Activated T-helper 1 cell treated with anti-CD3 and anti-CD28 coated beads, Interleukin-2, amount 50 U/mL, for 16 hours (primary cell): ENCODE results near the gene SLC13A1.
"Not testable (repeated sequence)": the region's sequence is repeated elsewhere in the genome, so short reads cannot be mapped to it uniquely, and the experiment has no call there.

Source experiments
- DNase-seq, 2 donors: peaks; one replicate each; pipeline ENCODE4 v3.0.0-alpha.2; 2020; ENCODE audit warnings: low read depth in 1 of 2, low spot score in 1 of 2

The SLC13A1 gene

DNA sequence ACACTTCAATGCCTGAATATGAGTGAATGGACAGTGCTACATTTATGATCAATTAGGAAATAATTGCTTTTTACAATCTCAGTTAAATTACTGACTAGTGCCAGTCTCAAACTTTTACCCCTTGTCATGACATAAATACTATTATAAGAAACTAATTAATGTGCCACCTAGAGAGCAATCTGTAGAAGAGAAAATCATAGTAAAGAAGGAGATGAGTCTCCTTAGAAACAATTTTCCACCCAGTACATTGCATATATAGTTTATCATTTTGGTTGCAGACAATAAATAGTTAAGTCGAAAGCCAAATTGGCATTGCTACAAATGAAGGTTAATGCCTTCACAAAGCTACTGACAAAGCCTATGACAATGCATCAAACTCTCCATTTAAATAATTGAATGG lies 68.6 kb downstream of the SLC13A1 start:
- DNase-seq, result no peak

DNA sequence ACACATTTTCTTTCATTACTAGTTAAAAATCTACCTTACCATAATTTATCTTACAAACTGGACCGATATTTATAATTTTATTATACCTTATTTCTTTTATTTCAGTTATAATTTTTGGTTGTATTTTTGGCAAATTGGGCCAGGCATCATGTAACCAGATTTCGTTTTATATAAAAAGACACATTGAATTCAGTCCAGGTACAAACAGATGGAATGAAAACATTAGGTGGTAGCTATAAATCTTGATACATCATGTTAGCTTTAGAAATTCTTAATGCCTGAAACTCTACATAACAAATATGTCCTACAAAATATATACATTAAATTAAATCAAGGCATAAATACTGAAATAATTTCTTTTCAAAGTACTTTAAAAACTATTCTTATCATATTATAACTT lies 73.1 kb downstream of the SLC13A1 start:
- DNase-seq, result no peak

DNA sequence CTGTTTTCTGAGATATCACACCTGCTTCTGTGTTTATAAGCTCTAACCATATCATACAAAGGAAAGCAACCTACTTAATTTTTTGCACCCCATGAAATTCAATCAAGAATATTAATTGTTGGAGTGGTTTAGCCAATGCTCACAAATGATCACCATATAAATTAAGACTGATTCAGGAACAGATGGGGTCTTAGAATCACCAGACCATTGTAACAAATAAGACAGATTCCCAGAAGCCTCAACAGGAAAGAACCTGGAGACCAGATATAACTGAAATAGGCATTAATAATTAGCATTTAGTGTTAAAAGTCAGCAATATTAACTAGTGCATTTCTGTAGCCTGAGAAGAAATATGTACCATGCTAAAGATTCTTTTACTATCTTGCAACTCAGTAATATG lies 73.6 kb downstream of the SLC13A1 start:
- DNase-seq, result no peak

DNA sequence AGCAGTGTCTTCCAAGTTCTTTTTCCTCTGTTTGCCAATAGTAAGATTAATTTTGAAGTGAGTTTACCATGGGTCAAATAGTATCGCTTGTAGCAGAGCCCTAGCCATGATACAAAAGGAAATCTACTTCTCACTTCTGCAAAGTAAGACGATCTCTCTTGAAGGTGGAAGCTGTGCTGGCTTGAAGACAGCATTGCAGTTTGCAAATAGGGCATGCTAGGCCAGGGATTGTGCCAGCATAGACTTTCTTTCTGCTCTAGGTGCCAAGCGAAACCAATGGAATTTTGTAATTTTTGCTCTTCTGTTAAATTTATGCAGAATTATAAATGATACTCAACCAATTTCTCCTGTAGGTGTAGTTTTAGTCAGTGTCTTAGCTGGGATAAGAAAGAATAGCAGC lies 74.5 kb downstream of the SLC13A1 start:
- DNase-seq, result no peak

DNA sequence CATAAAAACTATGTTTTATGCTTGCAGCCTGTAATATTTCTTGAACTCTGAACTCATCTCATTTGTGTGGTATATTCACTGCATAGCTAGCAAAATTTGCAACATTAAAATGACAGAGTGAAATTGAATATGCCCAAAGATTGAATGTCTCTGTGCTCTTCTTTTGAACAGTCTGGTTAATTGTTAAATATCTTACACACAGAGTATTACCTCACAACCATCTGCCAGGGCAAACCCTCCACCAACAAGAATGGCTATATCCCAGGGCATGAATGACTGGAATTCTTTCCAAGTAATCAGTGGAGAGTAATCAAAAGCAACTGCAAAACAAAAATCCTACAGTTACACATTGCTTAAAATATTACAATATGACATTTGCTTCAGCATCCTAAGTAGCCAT lies 76.9 kb downstream of the SLC13A1 start:
- no peak for DNase-seq

DNA sequence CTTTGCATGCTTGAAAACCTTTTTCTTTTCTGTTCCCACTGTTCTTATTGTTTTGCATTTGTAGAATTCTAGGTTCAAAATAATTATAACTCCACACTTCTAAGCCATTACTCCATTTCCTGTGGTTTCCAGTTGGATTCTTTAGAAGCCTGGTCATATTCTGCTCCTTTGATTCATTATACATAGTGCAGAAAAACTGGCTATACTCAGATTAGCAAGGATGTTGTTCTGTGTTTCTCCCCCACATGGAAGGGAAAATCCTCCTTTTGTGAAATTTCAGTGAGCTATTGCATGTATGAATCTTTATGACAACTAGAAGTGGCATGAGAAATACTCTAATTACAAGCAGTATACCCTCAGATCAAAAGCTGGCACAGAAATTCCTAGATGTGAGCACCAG lies 79.5 kb downstream of the SLC13A1 start:
- no peak for DNase-seq

DNA sequence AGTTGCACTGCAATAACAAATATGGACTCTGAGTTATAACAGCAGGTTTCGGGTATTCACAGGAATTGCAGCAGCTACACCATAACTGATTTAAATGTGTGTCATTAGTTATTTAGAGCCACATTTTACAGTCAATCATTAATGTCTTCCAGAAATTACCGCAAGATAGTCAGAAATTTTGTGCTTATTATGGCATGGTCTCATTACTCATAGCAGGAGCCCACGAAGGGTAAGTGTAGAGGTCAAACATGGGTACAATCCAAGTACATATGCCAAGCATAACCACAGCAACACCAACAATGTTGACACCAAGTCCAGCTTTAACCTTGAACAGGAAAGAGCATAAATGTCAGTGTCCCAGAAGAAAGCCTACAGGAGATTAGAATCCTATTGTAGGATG lies 84.4 kb downstream of the SLC13A1 start:
- no peak for DNase-seq

DNA sequence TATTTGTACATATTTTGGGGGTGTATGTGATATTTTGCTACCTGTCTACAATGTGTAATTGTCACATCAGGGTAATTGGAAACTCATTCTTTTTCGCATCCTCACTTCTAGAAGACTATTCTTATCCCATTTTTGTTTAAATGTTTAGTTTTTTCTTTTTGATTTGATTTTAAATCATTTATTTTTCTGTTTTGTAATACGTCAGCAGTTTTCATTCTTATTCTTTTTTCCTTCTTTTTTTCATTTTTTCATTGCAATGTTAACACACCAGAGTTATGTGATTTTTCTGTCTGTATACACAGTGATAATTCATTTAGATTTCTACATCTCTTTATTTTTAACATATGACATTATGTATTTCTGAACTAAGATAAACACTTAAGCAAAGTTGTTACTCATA lies 85.5 kb downstream of the SLC13A1 start:
- DNase-seq, result no peak

DNA sequence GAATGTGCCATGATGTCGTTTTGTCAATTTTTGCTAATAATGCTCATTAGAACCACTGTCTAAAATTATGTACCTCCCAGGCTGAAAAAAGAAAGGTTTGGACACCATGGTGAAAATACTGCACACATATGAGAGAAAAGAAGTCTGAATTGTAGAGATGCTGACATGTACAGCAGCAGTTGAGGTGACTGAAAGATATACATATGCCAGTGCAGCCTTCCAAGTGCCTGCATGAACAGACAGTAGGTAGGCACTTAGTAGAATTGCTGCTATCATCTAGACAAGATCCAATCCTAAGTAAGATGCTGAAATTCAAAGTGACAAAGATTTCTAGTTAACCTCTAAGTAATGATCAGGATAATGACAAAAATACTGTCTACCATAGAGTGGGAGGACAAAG lies 86.9 kb downstream of the SLC13A1 start:
- no peak for DNase-seq

DNA sequence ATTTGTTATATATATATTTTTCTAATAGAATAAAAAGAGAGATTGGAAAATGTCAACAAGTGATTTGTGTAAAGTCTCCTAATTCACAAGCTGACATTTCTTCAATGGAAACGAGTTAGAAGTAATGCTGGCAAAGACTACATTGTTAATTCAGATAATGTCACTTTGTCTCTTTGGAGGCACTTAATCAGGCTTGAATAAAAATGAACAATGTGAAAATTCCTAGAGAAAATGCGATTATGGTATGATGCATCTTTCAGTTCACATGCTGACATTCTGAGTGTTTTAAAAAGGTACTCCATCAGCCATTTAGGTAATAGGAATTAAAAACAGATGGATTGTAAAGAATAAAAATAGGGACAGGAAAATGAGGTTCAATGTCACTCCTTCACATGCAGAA lies 100.1 kb downstream of the SLC13A1 start:
- no peak for DNase-seq

DNA sequence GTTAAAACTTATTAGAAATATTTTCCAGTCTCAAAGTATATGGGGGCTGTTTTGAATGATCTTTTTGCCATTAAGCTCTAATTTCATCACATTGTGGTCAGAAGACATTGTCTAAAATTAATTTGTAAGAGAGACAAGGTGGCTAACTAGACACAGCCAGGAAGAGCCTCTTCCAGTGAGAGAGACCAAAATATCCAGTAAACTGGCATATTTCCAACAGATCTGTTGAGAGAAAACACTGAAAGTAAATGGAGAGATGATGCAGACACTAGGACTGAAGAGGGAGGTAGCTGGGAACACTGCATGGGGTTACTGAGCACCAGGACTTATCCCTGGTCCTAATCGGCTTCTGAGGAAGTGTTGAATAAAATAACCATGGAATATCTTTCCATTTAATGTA lies 102.8 kb downstream of the SLC13A1 start:
- DNase-seq, result no peak

DNA sequence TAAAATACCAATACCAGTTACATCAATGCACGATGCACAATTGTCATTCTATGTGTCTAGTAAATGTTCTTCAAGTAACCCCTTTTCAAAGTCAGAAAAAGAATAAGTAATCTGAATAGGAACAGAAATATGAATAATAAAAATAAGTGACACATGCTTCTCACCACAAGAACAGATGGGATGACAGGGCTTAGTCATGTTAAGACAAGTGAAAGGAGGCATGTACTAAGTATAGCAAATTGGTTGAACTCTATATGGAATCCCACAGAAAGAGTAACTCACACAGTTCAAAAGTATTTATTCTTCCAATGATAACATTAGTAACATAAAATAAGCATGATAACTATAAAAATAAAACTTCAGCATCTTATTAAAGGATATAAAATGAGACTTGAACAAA lies 103.3 kb downstream of the SLC13A1 start:
- no peak for DNase-seq

DNA sequence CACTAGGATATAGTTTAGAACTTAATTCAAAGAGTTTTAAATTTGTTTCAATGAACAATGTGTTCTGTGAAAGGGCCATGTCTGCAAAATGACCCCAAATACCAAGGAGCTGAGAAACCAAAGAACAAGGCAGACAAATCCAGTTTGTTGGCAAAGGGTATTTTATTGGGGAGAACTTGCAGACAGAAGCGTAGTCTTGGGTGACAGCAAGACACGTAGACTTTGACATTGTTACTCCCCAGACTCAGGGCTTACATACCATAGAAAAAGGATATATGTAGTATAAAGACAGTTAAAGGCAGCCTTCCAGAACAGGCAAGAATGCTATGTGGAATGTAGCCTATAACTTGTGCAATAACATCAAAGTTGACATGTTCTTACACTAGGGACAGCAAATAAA lies 109.3 kb downstream of the SLC13A1 start:
- no peak for DNase-seq

DNA sequence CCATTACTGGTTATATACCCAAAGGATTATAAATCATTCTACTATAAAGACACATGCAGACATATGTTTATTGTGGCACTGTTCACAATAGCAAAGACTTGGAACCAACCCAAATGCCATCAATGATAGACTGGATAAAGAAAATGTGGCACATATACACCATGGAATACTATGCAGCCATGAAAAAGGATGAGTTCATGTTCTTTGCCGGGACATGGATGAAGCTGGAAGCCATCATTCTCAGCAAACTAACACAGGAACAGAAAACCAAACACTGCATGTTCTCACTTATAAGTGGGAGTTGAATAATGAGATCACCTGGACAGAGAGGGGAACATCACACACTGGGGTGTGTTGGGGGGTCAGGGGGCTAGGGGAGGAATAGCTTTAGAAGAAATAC lies 112.9 kb downstream of the SLC13A1 start:
- DNase-seq, result not testable (repeated sequence)

DNA sequence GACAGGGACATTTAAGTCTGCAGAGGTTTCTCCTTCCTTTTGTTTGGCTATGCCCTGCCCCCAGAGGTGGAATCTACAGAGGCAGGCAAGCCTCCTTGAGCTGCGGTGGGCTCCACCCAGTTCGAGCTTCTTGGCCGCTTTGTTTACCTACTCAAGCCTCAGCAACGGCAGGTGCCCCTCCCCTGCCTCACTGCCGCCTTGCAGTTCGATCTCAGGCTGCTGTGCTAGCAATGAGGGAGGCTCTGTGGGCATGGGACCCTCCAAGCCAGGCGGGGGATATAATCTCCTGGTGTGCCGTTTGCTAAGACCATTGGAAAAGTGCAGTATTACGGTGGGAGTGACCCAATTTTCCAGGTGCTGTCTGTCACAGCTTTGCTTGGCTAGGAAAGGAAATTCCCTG lies 114.9 kb downstream of the SLC13A1 start:
- not testable (repeated sequence) for DNase-seq

DNA sequence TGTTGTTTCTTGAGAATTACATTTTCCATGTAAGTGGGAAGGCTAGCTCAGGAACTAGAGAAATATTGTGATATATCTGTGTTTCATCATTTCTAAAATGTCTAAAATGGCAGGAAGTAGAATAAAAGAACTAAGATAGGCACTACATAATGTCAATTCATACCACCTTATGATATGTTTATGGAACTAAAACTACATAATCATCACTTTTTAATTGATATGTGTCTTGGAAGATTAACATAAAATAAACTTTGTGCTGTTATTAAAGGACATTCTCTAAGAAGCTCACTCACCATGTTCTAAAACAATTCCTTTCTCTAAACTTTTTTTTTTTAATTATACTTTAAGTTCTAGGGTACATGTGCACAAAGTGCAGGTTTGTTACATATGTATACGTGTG lies 120.7 kb downstream of the SLC13A1 start:
- no peak for DNase-seq

DNA sequence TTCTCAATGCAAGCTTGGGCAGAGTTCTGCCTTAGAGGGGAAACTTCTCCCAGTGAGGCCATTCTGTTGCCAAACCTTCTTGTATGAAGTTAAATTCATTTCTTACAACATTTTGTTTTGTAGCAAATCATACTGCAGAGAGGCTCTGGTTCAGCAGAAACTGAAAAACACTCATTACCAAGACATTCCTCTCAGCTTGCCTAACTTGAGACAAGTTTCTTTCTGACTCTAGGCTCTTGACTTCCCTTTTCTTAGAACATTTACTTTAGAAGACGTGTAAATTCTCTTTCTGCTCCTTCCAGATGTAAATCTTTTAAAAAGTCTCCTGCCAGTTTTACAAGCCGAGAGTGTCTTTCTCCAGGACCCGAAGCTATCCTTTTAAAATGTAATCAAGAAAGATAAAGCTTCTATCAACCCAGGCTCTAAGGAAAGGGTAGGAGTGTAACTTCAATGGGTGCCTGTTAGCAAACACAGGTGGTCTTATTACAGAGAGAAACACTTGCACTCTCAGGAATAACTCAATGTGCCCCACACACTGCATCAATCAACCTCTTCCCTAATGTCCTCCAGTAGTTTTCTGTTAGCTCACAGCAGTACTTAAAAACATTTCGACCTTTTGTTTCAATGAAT lies 123.8 kb downstream of the SLC13A1 start:
- DNase-seq, result no peak

DNA sequence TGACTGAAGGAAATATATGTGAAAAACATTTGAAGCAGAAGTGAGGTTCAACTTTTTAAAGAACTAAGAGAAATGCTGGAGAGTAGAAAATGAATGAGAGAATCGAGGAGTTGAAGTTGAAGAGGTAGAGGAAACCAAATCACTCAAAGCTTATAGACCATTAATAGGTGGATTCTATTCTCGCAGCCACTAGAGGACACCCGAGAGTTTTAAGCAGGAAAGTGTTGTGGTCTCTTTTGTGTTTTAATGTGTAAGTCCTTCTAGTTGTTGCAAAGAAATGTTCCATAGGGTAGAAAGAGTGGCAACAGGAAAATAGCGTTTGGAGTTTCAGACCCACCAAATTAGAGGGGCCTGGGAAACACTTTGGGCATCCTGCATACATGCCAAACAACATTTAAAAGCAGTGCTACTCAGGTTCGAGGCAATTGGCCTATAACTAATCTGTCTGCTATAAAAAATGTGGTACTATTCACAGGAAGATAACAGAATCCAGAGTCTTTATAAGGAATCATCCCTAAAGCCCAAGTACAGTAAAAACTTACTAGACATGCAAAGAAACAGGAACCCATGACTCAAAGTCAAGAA lies 129.0 kb downstream of the SLC13A1 start:
- no peak for DNase-seq

DNA sequence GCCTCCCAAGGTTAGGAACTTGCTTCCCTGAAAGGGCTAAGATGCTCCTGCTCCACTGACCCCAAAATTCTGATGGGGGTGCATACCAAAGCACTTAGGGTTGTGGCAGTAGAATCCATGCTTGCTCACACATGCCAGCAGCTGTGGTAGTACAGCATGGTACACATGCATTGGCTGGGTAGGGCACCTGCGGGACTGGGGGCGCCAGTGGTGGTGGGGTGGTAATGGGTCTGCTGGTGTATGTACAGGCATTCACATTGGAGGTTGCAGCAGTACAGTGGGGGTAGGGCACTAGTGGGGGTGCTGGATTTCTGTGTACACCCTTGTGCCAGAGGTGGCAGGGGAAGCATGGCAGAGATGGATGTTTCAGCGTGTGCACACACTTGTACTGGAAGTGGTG lies 132.0 kb downstream of the SLC13A1 start:
- DNase-seq, result no peak
